ENCODE measurements around the gene EIF5A. TPM values are rescaled to one million over a fixed set of nuclear protein-coding genes. Genes with fewer than 3 reads are reported as not detected.

The EIF5A gene
- total RNA-seq, 1 donor = 436 TPM

GRCh38 chr17:7282752-7283321 is 24.6 kb upstream of the EIF5A start:
- H3K36me3 ChIP-seq (ENCODE audit: insufficient read depth, low read length) = no peaks in the 10 kb centered on the region
- DNase-seq (ENCODE audit: insufficient read length, low spot score, missing footprints) = peak; percentile 72
- H3K27me3 ChIP-seq (ENCODE audit: insufficient read depth, low read length) = peaks cover 44% of the 10 kb centered on the region
- peaks cover 9% of the 10 kb centered on the region for H3K4me1 ChIP-seq (ENCODE audit: insufficient read depth, low read length)
- no peak overlapping the region for H3K27ac ChIP-seq (ENCODE audit: low read depth, low read length)
- no peak overlapping the region for H3K4me2 ChIP-seq (ENCODE audit: insufficient read depth, low read length)
- H4K20me1 ChIP-seq (ENCODE audit: insufficient read depth, low read length) = no peaks in the 10 kb centered on the region
- no peak overlapping the region for H3K4me3 ChIP-seq (ENCODE audit: insufficient read depth, low read length)
- no peak overlapping the region for H2AFZ ChIP-seq (ENCODE audit: low read length)
- no peak for TF ChIP-seq CTCF (IDR thresholded peaks at IDR 0.05; ENCODE audit: extremely low read depth, low read depth, low read length)
- no peaks in the 10 kb centered on the region for H3K79me2 ChIP-seq (ENCODE audit: insufficient read depth, low read length)
- no peaks in the 10 kb centered on the region for H3K9me3 ChIP-seq (ENCODE audit: low read depth, low read length)

- Histone ChIP-seq H3K36me3 (ENCODE audit: insufficient read depth, low read length) (no peaks in the 10 kb centered on the region), H3K4me3 (ENCODE audit: insufficient read depth, low read length) (no peak overlapping the region), H3K4me1 (ENCODE audit: insufficient read depth, low read length) (peaks cover 9% of the 10 kb centered on the region), H4K20me1 (ENCODE audit: insufficient read depth, low read length) (no peaks in the 10 kb centered on the region), H3K27ac (ENCODE audit: low read depth, low read length) (no peak overlapping the region), H2AFZ (ENCODE audit: low read length) (no peak overlapping the region), H3K4me2 (ENCODE audit: insufficient read depth, low read length) (no peak overlapping the region), H3K27me3 (ENCODE audit: insufficient read depth, low read length) (peaks cover 48% of the 10 kb centered on the region), H3K9me3 (ENCODE audit: low read depth, low read length) (no peaks in the 10 kb centered on the region), H3K79me2 (ENCODE audit: insufficient read depth, low read length) (no peaks in the 10 kb centered on the region)
- TF ChIP-seq CTCF (IDR thresholded peaks at IDR 0.05; ENCODE audit: extremely low read depth, low read depth, low read length) = no peak
- peak; percentile 68 for DNase-seq (ENCODE audit: insufficient read length, low spot score, missing footprints)
Measured at GRCh38 chr17:7283471-7284216, 23.8 kb upstream of the EIF5A start.

GRCh38 chr17:7284911-7285310 is 22.5 kb upstream of the EIF5A start:
- H2AFZ ChIP-seq (ENCODE audit: low read length) = no peak overlapping the region
- peaks cover 9% of the 10 kb centered on the region for H3K4me1 ChIP-seq (ENCODE audit: insufficient read depth, low read length)
- H3K4me2 ChIP-seq (ENCODE audit: insufficient read depth, low read length) = no peak overlapping the region
- TF ChIP-seq CTCF (IDR thresholded peaks at IDR 0.05; ENCODE audit: extremely low read depth, low read depth, low read length) = no peak
- no peaks in the 10 kb centered on the region for H3K79me2 ChIP-seq (ENCODE audit: insufficient read depth, low read length)
- no peaks in the 10 kb centered on the region for H3K36me3 ChIP-seq (ENCODE audit: insufficient read depth, low read length)
- H3K4me3 ChIP-seq (ENCODE audit: insufficient read depth, low read length) = no peak overlapping the region
- peak; percentile 4 for DNase-seq (ENCODE audit: insufficient read length, low spot score, missing footprints)
- H3K9me3 ChIP-seq (ENCODE audit: low read depth, low read length) = no peaks in the 10 kb centered on the region
- peaks cover 48% of the 10 kb centered on the region for H3K27me3 ChIP-seq (ENCODE audit: insufficient read depth, low read length)
- no peaks in the 10 kb centered on the region for H4K20me1 ChIP-seq (ENCODE audit: insufficient read depth, low read length)
- no peak overlapping the region for H3K27ac ChIP-seq (ENCODE audit: low read depth, low read length)

GRCh38 chr17:7285679-7286078 is 21.7 kb upstream of the EIF5A start:
- Histone ChIP-seq H2AFZ (ENCODE audit: low read length) (no peak overlapping the region), H3K4me1 (ENCODE audit: insufficient read depth, low read length) (peaks cover 6% of the 10 kb centered on the region), H3K4me2 (ENCODE audit: insufficient read depth, low read length) (no peak overlapping the region), H4K20me1 (ENCODE audit: insufficient read depth, low read length) (no peaks in the 10 kb centered on the region), H3K27ac (ENCODE audit: low read depth, low read length) (no peak overlapping the region), H3K9me3 (ENCODE audit: low read depth, low read length) (no peaks in the 10 kb centered on the region), H3K79me2 (ENCODE audit: insufficient read depth, low read length) (no peaks in the 10 kb centered on the region), H3K36me3 (ENCODE audit: insufficient read depth, low read length) (no peaks in the 10 kb centered on the region), H3K4me3 (ENCODE audit: insufficient read depth, low read length) (no peak overlapping the region), H3K27me3 (ENCODE audit: insufficient read depth, low read length) (peaks cover 54% of the 10 kb centered on the region)
- TF ChIP-seq CTCF (IDR thresholded peaks at IDR 0.05; ENCODE audit: extremely low read depth, low read depth, low read length) = no peak
- peak; percentile 48 for DNase-seq (ENCODE audit: insufficient read length, low spot score, missing footprints)
